ENCODE measurements around the gene CST5. TPM values are rescaled to one million over a fixed set of nuclear protein-coding genes. Genes with fewer than 3 reads are reported as not detected.
"Not testable (repeated sequence)": the region's sequence is repeated elsewhere in the genome, so short reads cannot be mapped to it uniquely, and the experiment has no call there.

The CST5 gene
- total and polyA plus RNA-seq, 10 donors, result not detected

GRCh38 chr20:23856226-23856625 lies 23.3 kb downstream of the CST5 start:
- H3K36me3 ChIP-seq, result no peaks in the 10 kb centered on the region
- TF ChIP-seq POLR2A (IDR thresholded peaks at IDR 0.05) (no peak), CTCF (IDR thresholded peaks at IDR 0.05 in 8 of 11, conservative IDR thresholded peaks at IDR 0.05 in 3 of 11) (no peak), POLR2AphosphoS5 (IDR thresholded peaks at IDR 0.05) (no peak)
- intact Hi-C loops (cut with DNase I; ENCODE audit: low total_unique reads), result no loop called here
- no peak for DNase-seq
- WGBS, 5 donors, result 91 to 95% (median 92%) methylated on average over 5 of the region's 5 CpGs
- no peaks in the 10 kb centered on the region for H3K4me1 ChIP-seq
- no peak overlapping the region for H3K27ac ChIP-seq
- no peaks in the 10 kb centered on the region for H3K9me3 ChIP-seq
- H3K4me3 ChIP-seq, result no peak overlapping the region
- H3K27me3 ChIP-seq (replicated peaks in 1 of 7), result no peaks in the 10 kb centered on the region

GRCh38 chr20:23841693-23842092 lies 37.9 kb downstream of the CST5 start:
- DNase-seq, result no peak
- H3K4me3 ChIP-seq, result no peak overlapping the region
- no peak overlapping the region for H3K27ac ChIP-seq
- no peaks in the 10 kb centered on the region for H3K4me1 ChIP-seq
- 53 to 71% (median 56%) methylated on average over 2 of the region's 2 CpGs for WGBS, 5 donors
- peaks cover 0 to 3% (median 0%) of the 10 kb centered on the region in 7 donors for H3K27me3 ChIP-seq (replicated peaks in 1 of 7)
- H3K9me3 ChIP-seq, result peaks cover 0 to 11% (median 0%) of the 10 kb centered on the region in 8 donors
- TF ChIP-seq CTCF (IDR thresholded peaks at IDR 0.05 in 8 of 11, conservative IDR thresholded peaks at IDR 0.05 in 3 of 11) (no peak), POLR2A (IDR thresholded peaks at IDR 0.05) (no peak), POLR2AphosphoS5 (IDR thresholded peaks at IDR 0.05) (no peak)
- H3K36me3 ChIP-seq, result no peaks in the 10 kb centered on the region
- intact Hi-C loops (cut with DNase I; ENCODE audit: low total_unique reads), result no loop called here

- peaks cover 0 to 11% (median 0%) of the 10 kb centered on the region in 7 donors for H3K27me3 ChIP-seq (replicated peaks in 1 of 7)
- intact Hi-C loops (cut with DNase I; ENCODE audit: low total_unique reads), result no loop called here
- H3K4me1 ChIP-seq, result no peaks in the 10 kb centered on the region
- 73 to 86% (median 77%) methylated on average over 4 of the region's 4 CpGs for WGBS, 5 donors
- peaks cover 0 to 11% (median 0%) of the 10 kb centered on the region in 8 donors for H3K9me3 ChIP-seq
- no peak overlapping the region for H3K4me3 ChIP-seq
- no peaks in the 10 kb centered on the region for H3K36me3 ChIP-seq
- DNase-seq, result no peak
- H3K27ac ChIP-seq, result no peak overlapping the region
- no peak for TF ChIP-seq CTCF (IDR thresholded peaks at IDR 0.05 in 8 of 11, conservative IDR thresholded peaks at IDR 0.05 in 3 of 11)
- no peak for TF ChIP-seq POLR2A (IDR thresholded peaks at IDR 0.05)
- TF ChIP-seq POLR2AphosphoS5 (IDR thresholded peaks at IDR 0.05), result no peak
Observed at GRCh38 chr20:23835716-23836115, 43.8 kb downstream of the CST5 start.

- 39 to 64% (median 52%) methylated on average over 3 of the region's 3 CpGs for WGBS, 5 donors
- Histone ChIP-seq H3K36me3 (no peaks in the 10 kb centered on the region), H3K4me3 (no peak overlapping the region), H3K27ac (no peak overlapping the region), H3K27me3 (replicated peaks in 1 of 7) (peaks cover 0 to 19% (median 0%) of the 10 kb centered on the region in 7 donors), H3K9me3 (no peaks in the 10 kb centered on the region), H3K4me1 (no peaks in the 10 kb centered on the region)
- TF ChIP-seq POLR2A (IDR thresholded peaks at IDR 0.05) (no peak), CTCF (IDR thresholded peaks at IDR 0.05 in 8 of 11, conservative IDR thresholded peaks at IDR 0.05 in 3 of 11) (no peak), POLR2AphosphoS5 (IDR thresholded peaks at IDR 0.05) (no peak)
- intact Hi-C loops (cut with DNase I; ENCODE audit: low total_unique reads), result no loop called here
- DNase-seq, result no peak
Observed at GRCh38 chr20:23832775-23833513, 46.6 kb downstream of the CST5 start.

GRCh38 chr20:23831961-23832360 lies 47.6 kb downstream of the CST5 start:
- H3K36me3 ChIP-seq; H3K4me1 ChIP-seq; H3K27ac ChIP-seq; DNase-seq; H3K4me3 ChIP-seq; intact Hi-C loops (cut with DNase I; ENCODE audit: low total_unique reads); H3K9me3 ChIP-seq: not testable (repeated sequence)
- 42 to 53% (median 51%) methylated on average over 3 of the region's 3 CpGs for WGBS, 5 donors
- H3K27me3 ChIP-seq (replicated peaks in 1 of 7), result peaks cover 0 to 21% (median 0%) of the 10 kb centered on the region in 7 donors
